ENCODE data around the gene KIF16B. TPM values are rescaled to one million over a fixed set of nuclear protein-coding genes. Genes with fewer than 3 reads are reported as not detected.

The KIF16B gene
- total and polyA plus RNA-seq, 2 experiments from 2014 or later: 8.2 to 26.5 TPM

GRCh38 chr20:16353417-16353781 lies 219.8 kb downstream of the KIF16B start:
- Histone ChIP-seq H3K36me3 (no peaks in the 10 kb centered on the region), H3K9me3 (ENCODE audit: low read depth) (no peaks in the 10 kb centered on the region), H3K27ac (no peak overlapping the region), H3K27me3 (no peaks in the 10 kb centered on the region), H3K4me1 (ENCODE audit: low read depth) (no peaks in the 10 kb centered on the region), H3K4me3 (no peak overlapping the region)
- no peak for DNase-seq (ENCODE audit: low read depth in 1 of 2, low spot score in 1 of 2)
- TF ChIP-seq, protein P1, sequence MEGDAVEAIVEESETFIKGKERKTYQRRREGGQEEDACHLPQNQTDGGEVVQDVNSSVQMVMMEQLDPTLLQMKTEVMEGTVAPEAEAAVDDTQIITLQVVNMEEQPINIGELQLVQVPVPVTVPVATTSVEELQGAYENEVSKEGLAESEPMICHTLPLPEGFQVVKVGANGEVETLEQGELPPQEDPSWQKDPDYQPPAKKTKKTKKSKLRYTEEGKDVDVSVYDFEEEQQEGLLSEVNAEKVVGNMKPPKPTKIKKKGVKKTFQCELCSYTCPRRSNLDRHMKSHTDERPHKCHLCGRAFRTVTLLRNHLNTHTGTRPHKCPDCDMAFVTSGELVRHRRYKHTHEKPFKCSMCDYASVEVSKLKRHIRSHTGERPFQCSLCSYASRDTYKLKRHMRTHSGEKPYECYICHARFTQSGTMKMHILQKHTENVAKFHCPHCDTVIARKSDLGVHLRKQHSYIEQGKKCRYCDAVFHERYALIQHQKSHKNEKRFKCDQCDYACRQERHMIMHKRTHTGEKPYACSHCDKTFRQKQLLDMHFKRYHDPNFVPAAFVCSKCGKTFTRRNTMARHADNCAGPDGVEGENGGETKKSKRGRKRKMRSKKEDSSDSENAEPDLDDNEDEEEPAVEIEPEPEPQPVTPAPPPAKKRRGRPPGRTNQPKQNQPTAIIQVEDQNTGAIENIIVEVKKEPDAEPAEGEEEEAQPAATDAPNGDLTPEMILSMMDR (IDR thresholded peaks at IDR 0.05; ENCODE audit: low read depth, low read length): no peak

DNA sequence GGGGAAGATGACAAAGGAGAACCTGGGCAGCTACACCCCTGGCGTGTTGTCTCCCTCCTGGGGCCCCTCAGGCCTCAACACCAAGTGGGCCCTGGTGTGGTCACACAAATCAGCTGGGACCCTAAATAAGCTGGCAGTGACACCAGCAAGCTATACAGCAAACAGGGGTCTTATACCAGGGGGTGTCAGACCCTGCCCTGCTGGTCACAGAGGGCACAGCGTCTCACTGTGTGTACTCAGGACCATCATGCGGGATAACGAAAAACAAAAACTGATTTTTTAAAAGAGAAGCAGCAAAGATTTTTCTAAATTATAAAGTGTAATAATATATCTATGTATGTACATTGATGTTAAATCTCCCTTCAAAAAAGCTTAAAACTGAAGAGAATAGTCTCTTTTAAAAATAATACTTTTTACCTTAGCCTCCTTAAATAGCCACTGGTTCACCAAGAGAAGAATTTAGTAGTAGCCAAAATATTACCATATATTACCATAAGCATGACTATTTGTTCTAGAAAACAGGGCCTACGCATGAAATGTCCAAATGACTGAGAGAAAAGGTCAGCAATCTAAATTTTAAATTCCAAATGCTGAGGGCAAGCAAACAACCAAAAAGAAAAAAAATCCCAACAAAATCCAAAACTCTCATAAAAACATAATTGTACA lies 220.4 kb downstream of the KIF16B start:
- no peaks in the 10 kb centered on the region for H3K27me3 ChIP-seq
- H3K4me1 ChIP-seq (ENCODE audit: low read depth): no peaks in the 10 kb centered on the region
- H3K27ac ChIP-seq: no peak overlapping the region
- TF ChIP-seq, protein P1 (IDR thresholded peaks at IDR 0.05; ENCODE audit: low read depth, low read length): no peak
- DNase-seq (ENCODE audit: low read depth in 1 of 2, low spot score in 1 of 2): no peak
- no peaks in the 10 kb centered on the region for H3K9me3 ChIP-seq (ENCODE audit: low read depth)
- H3K4me3 ChIP-seq: no peak overlapping the region
- H3K36me3 ChIP-seq: no peaks in the 10 kb centered on the region

GRCh38 chr20:16352321-16352720 lies 220.9 kb downstream of the KIF16B start:
- H3K4me1 ChIP-seq (ENCODE audit: low read depth): no peaks in the 10 kb centered on the region
- no peaks in the 10 kb centered on the region for H3K9me3 ChIP-seq (ENCODE audit: low read depth)
- no peak overlapping the region for H3K27ac ChIP-seq
- no peaks in the 10 kb centered on the region for H3K27me3 ChIP-seq
- no peak for DNase-seq (ENCODE audit: low read depth in 1 of 2, low spot score in 1 of 2)
- H3K4me3 ChIP-seq: no peak overlapping the region
- TF ChIP-seq, protein P1 (IDR thresholded peaks at IDR 0.05; ENCODE audit: low read depth, low read length): no peak
- H3K36me3 ChIP-seq: no peaks in the 10 kb centered on the region

GRCh38 chr20:16351415-16351814 lies 221.8 kb downstream of the KIF16B start:
- H3K27me3 ChIP-seq: no peaks in the 10 kb centered on the region
- TF ChIP-seq, protein P1 (IDR thresholded peaks at IDR 0.05; ENCODE audit: low read depth, low read length): no peak
- DNase-seq (ENCODE audit: low read depth in 1 of 2, low spot score in 1 of 2): no peak
- H3K36me3 ChIP-seq: no peaks in the 10 kb centered on the region
- no peak overlapping the region for H3K4me3 ChIP-seq
- H3K9me3 ChIP-seq (ENCODE audit: low read depth): no peaks in the 10 kb centered on the region
- H3K27ac ChIP-seq: no peak overlapping the region
- H3K4me1 ChIP-seq (ENCODE audit: low read depth): no peaks in the 10 kb centered on the region

DNA sequence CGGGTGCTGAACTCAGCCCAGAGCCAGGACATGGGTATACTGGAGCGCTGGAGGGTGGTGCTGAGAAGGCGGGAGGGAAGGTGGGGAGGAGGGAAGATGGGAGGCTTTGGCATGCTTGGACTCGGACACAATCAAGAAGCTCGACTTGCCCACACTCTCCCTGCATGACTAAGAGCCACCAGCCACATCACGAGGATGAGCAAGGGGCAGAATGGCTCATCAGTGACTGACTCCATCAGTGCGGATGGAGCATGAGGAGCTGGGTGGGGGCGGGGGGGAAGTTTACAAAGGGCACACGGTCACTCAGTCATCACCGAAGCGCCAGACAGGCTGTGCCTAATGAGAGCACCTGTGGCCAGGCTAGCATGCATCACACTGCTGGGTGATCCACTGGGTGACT lies 222.8 kb downstream of the KIF16B start:
- TF ChIP-seq, protein P1 (IDR thresholded peaks at IDR 0.05; ENCODE audit: low read depth, low read length): no peak
- Histone ChIP-seq H3K9me3 (ENCODE audit: low read depth) (no peaks in the 10 kb centered on the region), H3K4me1 (ENCODE audit: low read depth) (no peaks in the 10 kb centered on the region), H3K27ac (no peak overlapping the region), H3K4me3 (no peak overlapping the region), H3K36me3 (no peaks in the 10 kb centered on the region), H3K27me3 (no peaks in the 10 kb centered on the region)
- DNase-seq (ENCODE audit: low read depth in 1 of 2, low spot score in 1 of 2): peak in 1 of 2 donors; percentile 11
